ENCODE data around the gene ADARB2.
A peak's percentile ranks its signal among the peaks of the same experiment; 100 is the strongest.
"Not testable (repeated sequence)": the region's sequence is repeated elsewhere in the genome, so short reads cannot be mapped to it uniquely, and the experiment has no call there.

Gene ADARB2

DNA sequence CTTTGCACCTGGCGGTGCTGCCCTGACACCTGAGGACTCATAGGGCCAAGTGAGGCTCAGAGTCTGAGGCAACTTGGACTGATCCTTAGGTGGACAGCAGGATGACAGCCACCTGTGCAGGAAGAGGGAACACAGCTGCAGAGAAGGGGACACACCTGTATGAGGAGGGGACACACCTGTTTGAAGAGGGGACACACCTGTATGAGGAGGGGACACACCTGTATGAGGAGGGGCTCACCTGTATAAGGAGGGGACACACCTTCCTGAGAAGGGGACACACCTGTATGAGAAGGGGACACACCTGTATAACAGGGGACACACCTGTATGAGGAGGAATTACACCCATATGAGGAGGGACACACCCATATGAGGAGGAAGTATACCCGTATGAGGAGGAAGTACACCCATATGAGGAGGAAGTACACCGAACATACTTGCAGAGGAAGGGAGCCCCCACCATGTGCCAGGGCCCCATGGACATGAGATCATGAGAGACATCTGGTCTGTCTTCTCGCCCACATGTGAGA lies 285.9 kb downstream of the ADARB2 start:
- DNase-seq = no peak

DNA sequence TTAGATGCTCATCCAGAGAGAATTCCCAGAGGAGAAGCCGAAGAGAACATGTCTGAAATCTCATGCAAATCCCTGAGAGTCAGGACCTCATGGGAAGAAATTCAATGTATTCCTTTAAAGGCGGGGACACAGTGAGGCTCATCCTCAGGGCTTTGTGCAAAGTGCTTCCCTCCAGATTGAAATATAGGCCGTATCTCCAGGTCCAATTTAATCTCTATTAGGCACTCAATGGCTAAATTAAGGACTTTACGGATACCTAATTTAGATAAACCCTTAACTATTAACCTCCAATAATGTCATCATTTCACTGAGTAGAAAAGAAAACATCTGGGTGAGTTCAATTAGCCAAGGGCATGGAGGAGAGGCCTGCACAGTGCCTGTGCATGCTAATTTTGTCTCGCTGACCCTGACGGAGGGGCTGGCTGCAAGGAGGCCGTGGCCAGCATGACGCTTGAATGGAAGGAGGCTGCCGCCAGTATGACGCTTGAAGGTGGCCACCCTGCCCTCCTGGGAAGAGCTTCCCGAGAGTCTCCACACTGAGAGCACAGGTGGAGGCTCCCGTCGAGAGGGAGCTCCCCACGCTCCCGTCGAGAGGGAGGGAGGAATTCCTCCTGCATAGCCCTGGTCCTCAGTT lies 287.6 kb downstream of the ADARB2 start:
- DNase-seq = no peak

DNA sequence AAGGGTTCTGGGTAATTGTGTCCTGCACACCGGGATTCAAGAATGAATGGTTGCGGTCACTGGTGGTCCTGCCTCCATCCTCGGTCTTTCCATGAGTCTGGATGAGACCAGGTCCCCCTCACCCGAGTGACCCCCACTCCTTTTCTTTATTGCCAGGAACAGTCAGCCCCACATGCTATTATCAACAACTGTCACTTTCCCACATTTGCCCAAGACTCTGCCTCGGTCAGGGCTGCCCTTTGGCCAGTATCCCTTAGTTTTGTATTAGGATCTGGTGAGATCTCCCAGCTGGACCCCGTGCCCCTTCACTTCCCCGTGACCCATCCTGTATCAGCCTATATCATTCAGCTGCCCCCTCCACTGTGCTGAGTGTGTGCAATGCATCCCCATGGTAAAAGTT lies 288.3 kb downstream of the ADARB2 start:
- no peak for DNase-seq

DNA sequence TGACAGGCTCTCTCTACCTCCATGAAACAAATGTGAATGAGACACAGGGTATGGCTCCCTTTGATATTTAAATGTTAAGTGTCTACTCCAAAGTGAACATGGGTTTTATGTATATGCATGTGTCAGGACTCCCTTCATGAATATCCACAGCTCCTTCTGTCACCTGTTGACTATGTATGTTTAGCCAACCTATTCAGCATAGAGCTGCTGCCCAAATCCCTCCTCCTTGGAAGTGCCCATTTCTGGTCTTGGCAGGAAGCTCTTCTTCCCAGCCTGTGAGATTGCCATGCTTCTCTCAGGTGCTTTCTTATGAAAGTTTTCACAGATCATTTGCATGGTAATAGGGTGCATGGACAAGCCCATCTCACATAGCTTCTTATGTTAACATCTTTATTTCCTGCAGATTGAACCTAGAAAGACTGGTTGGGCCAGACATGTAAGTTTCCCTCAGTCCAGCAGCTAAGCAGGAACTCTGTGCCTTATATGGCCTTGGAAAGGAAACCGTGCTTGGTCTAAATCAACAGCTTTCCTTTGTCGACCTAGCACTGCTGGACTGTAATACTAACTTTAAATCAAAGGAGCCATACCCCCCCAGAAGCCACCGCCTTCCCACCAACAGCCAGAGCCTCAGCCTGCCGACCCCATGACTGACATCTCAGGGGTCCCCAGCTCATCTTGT lies 288.9 kb downstream of the ADARB2 start:
- DNase-seq = no peak

DNA sequence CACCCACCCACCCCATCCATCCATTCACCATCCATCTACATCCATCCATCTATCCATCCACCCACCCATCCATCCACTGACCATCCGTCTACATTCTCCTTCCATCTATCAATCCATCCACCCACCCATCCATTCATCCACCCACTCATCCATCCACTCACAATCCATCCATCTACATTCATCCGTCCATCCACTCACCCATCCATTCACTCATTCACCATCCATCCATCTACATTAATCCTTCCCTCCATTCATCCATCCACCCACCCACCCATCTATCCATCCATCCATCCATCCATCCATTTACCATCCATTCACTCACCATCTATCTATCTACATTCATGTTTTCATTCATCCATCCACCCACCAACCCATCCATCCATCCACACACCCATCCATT lies 292.5 kb downstream of the ADARB2 start:
- DNase-seq = no peak

DNA sequence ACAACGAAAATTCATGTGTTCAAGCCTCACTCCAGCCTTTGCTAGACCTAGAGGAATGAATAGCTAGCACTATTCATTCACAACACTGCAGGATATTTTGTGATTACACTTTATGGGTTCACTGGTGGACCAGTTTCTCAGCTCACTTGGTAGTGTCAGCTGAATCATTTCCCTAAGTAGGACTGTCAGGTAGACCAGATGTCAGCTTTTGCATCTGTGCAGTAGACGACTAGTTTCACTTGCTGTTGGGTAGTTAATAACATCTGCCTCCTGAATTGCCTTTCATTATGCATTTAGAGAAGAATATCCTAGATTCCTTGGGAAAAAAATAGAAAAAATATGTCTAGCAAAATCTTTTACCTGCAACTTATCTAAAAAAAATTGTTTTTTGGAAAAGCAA lies 296.4 kb downstream of the ADARB2 start:
- DNase-seq = no peak

DNA sequence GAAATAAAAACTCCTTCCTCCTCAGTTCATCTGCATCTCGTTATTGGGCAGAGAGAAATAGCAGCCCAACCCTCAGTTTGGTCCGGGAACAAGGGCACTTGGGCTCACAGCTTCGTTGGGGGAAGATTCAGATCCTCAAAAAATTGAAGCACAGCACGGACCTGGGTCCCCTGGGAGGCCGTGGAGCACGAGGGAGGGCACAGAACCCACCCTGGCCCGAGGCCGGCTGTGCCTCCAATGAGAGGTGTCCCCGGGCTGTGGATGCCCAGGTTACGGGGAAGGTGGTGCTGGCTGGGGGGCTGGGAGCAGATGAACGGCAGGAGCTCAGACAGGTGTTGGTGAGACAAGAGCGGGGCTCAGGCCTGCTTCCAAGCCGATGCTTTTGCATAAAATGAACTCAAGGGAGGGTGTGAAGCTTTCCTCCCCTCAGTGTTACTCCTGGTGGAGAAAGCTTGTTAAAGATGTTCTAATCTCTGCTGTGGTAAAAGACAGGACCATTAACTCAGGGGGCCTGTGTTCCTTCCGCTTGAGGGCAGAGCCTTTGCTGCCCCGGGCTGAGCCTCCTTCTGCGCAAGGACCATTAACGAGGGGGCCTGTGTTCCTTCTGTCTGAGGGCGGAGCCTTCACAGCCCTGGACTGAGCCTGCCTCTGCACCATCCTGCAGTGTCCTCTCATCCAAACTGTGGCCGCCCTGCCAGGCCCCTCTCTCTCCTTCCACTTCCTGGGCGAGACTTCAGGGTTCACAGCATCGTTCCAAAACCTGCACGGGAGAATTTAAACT lies 302.2 kb downstream of the ADARB2 start:
- no peak for DNase-seq

DNA sequence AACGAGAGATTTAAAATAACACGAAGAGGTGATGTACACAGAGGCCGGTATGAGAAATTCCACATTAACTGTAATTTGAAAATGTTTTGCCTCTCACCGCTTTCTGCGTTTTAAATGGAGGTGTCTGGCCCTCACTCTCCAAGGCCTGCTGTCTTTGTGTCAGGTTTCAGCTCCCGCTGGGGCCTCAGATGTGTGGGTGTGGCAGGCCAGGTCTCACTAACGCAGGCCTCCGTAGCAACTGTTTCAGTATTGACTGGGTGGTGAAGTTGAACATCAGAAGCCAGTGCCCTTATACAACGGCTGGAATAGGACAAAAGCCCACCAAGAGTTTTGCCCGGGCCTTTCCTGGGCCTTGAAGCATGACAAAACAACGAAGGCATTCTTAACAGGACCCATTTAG lies 303.1 kb downstream of the ADARB2 start:
- DNase-seq = peak in 1 of 2 experiments; percentile 1

DNA sequence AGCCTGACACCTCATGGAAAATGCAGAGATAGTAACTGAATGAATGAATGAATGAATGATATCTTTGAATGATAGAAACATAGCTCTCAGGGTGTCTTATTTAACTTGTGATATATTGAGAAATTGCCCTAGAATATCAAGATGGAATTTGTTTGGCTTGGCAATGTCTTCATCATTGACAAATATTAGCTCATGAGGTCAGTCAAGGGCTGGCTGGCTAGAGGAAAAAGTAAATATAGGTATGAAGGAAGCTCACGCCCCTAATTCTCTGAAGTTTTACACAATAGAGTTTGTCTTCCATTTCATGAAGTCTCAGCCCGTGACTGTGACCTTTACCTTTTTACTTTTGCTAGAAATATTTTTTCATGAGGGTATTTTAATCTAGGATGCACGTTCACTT lies 305.2 kb downstream of the ADARB2 start:
- DNase-seq = no peak

DNA sequence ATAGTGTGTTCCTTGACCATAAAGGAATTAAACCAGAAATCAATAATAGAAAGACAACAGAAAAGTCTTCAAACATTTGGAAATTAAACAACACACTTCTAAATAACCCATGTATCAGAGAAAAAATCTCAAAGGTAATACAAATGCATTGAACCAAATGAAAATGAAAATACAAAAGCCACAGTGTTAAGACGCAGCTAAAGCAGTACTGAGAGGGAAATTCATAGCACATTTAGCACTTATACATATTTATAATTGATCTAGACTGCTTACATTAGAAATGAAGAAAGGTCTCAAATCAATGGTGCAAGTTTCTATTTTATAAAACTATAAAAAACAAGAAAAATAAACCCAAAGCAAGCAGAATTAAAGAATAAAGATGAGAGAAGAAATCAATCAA lies 306.1 kb downstream of the ADARB2 start:
- no peak for DNase-seq

DNA sequence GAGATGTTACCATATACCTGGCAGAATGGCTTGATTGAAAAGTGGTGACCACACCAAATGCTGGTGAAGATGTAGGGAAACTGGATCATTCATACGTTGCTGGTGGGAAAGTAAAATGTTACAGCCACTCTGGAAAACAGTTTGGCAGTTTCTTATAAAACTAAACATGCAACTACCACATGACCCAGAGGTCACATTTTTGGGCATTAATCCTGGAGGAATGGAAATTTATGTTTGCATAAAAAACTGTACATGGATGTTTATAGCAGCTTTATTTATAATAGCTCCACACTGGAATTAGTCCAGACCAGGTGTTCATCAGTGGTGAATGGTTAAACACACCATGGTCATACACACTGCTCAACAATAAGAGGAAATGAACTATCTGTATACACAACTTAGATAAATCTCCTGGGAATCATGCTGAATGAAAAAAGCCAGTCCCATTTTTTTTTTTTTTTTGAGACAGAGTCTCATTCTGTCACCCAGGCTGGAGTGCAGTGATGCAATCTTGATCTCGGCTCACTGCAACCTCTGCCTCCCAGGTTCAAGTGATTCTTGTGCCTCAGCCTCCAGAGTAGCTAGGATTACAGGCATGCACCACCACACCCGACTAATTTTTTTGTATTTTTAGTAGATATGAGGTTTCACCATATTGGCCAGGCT lies 309.7 kb downstream of the ADARB2 start:
- DNase-seq = not testable (repeated sequence)

DNA sequence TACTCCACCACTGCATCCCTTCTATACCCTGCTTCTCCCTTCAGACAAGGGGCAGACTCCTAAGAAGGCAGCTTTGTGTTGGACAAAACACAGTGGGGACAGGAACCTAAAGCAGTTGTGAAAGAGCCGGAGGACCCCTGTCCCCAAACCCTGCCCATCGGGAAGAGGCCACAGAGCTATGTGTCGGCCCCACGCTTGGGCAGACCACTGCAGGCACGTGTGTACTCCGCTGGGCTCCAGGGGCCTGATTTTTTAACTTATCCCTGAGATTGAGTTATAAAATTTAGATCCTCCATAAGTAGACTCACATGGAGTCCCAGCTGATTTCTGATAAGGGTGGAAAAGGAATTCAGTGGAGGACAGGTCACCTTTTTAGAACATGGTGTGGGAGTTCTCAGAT lies 310.5 kb downstream of the ADARB2 start:
- no peak for DNase-seq

DNA sequence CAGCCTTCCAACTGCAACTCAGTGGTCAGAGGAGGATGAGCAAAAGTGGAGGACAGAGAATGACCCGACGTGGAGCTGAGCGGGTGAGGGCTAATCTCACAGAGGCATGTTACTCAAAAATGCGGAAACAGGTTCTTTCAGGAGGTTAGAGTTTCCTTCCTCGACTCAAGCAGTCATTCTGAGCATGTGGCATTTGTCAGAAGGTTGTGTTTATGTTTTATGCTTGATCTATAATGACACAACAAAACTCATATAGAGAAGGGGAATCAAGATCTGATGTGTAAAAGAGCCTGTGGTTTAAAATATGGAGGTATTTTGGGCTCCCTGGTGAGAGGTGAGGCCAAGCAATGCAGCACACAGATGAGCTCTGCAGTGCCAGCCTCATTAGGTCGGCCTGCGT lies 311.4 kb downstream of the ADARB2 start:
- no peak for DNase-seq

DNA sequence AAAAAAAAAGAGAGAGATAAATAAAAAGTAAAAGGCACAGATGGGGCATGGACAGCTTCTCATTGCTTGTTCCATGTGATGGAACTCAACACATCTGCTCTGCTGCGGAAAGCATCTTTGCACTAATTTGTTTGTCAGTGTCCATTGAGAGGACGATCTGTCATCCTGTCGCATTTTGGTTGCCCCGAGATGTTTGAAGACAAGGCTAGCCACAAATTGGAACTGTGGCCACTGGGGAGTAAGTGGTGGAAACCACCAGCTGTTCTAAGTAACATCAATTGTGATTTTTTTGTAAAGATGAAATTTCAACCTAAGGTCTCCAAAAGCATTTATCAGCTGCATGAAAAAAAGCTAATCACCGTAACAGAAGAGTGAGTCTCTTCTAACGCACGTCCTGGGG lies 312.7 kb downstream of the ADARB2 start:
- DNase-seq = no peak

DNA sequence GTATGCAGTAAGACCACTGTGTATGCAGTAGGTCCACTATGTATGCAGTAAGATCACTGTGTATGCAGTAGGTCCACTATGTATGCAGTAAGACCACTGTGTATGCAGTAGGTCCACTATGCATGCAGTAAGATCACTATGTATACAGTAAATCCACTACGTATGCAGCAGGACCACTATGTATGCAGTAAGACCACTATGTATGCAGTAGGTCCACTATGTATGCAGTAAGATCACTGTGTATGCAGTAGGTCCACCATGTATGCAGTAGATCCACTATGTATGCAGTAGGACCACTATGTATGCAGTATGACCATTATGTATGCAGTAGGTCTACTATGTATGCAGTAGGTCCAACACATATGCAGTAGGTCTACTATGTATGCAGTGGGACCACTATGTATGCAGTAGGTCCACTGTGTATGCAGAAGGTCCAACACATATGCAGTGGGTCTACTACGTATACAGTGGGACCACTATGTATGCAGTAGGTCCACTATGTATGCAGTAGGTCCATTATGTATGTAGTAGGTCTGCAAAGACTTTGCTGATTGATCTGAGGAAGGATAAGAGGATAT lies 313.6 kb downstream of the ADARB2 start:
- no peak for DNase-seq

DNA sequence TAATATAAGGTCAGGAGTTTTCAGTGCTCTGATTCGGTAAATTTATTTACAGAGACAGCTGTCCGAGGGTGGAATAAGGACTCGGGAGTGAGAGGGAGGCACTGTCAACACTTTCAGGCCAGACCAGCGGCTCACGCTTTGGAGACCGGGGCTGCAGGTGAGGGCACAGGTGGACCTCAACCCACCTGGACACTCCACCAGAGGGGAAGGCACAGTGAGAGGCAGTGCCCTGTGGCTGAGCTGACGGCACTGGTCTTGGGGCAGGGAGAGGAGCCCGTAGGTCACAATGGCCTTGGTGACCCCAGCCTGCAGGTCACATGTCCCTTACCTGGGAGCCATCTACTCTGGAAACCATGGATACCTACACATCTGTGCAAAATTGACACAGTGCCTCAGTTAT lies 315.1 kb downstream of the ADARB2 start:
- no peak for DNase-seq

DNA sequence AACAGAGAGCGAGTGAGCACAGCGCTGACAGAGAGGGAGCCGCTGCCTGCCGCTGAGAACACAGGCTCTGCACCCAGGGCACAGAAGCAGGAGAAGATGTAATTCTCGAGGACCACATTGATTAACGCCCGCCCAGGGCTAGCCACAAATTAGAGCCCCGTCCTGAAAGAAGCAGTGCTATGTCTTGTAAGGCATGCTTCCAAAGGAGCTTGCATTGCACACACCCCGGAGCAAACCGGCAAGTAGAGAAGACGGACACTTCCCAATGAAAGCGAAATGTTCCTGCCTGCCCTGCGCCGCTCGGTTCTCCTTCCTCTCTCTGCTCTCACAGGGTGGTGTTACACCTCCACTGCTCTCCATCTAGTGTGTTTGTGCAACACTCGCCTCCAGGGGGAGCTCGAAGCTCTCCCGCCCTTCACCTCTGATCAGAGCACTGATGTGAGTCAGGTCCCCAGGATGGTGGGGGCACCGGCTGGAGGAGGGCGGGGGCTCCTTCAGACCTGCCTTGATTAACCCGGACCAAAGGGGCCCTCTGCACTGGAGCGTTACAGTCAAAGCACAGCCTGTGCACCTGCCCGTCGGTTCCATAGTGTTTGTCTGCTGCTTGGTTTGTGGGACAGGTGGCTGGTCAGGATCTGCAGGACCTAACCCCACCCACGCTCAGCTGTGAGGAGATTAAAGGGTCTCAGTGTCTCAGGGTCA lies 316.5 kb downstream of the ADARB2 start:
- DNase-seq = peak; percentile 44 to 52

DNA sequence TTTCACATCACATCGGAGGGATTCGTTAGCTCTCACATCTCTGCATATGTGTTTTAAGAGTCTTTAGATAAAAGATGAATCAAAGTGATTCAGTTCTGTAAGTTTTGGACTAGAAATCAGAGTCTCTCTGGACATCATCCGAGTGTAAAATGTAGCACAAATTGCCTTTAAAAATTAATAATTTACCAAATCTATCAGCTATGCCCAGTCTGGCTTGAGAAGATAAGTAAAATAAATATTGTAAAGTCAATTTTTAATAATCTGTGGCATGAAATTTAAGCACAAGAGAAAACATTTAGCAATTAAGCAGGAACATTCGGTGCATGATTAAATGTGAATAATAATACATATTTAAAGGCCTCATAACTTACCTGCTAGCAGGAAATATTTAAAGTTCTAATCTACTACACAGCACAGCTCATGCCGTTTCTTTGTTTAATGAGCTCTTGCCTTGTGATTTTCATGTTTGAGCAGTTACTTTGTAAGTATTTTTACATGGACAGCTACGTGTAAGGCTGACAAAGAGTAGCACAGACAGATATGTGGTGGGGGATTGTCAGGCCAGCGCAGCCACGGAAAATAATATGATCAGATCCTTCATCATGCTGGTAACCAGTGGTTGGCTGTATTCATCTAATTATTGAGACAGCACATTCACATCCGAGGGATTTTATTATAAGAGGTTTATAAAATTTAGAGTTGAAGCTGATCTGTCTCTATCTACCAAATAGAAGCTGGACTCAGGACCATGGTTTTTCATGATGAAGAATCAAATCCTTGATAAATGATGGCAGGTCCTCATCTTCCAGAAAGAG lies 317.3 kb downstream of the ADARB2 start:
- no peak for DNase-seq

DNA sequence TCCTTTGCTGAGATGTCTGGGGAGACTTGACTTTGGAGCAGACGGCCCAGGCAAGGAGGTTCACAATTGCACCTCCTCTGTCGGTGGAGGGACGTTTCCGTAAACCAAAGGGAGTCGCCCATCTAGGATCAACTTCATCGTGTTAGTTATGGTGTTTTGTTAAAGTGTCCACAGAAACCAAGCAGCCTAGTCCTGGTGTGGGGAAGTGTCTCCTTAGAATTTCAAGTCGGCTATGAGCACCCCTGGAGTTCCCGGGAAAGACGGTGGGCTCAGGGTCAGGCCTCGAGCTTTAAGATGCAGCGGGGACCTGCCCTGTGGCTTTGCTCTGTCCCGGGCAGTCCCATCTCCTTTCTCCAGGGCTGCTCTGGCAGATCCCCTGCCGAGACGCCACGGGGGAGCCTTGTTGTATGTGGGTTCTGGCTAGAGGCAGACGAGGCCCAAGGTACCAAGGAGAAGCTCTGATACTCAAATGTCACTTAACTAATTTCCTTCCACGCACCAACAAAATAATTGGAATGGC lies 319.2 kb downstream of the ADARB2 start:
- no peak for DNase-seq

DNA sequence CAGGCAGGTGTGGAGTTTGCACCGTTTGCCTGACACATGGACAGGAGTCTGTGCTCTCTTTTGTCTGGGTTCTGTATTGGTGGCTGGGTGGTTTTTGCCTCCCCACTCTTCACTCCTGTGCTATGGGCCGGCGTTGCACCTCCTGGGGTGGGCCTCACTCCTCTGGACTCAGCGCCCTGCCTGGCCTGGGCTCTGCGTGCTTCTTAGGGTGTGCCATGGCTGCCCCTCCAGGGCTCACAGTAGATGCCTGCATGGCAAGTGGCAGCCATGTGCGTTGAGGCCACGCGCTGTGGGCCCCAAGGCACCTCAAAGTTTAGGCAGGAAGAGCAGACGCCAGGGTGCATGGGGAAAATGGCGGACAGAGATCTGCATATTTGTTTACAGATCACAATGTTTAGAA lies 319.8 kb downstream of the ADARB2 start:
- DNase-seq = no peak

DNA sequence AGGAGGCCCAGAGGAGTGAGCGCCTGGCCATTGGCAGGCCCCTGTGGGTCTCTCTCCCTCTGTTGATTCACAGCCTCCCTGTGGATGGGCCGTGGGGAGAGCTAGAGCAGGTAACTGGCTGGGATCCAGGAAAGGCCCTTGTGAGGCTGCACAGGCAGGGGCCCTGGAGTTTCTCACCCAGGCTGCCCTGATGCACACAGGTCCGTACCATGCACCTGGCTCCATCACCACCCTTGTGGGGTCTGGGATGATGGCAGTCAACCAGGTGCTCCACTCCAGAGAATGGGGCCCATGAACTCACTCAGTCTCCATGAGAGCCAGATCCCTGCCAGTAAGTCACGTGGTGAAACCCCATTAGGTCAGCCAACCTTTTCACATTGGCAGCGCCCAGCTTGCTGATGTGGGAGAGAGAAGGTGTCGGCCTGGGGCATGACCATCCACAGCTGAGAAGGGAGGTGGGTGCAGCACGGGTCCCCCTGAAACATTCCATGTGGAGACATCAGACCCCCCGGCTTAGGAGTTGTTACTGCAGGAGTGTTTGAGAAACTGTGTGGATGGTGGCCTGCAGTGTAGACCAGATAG lies 320.8 kb downstream of the ADARB2 start:
- DNase-seq = no peak

All from NCI-H524 (cell line).